Naive thymus-derived CD8-positive, alpha-beta T cell (primary cell): ENCODE data around the gene ANXA10. TPM values are rescaled to one million over a fixed set of nuclear protein-coding genes. Genes with fewer than 3 reads are reported as not detected.

ENCODE experiments used
- ATAC-seq, 2 donors: fragments of 150-1000 bp; cut with Tn5 transposase in 1 of 2; sonication (Bioruptor Pico), chemical (Tn5 transposase) in 1 of 2; 1 replicate in 1 of 2; 2 replicates in 1 of 2; pipeline ENCODE4 v1.10.0; 2021; ENCODE audit warnings: mild to moderate bottlenecking in 2 of 2, moderate library complexity in 2 of 2
- POLR2A ChIA-PET: fragments of 350-600 bp; sonication (Branson Sonifier 250); formaldehyde crosslinking; loops from one replicate; lab custom pipeline; 2021; ENCODE audit warnings: antibody characterized with exemption; lab: Charles Lee
- DNase-seq, 10 donors: peaks; one replicate each; pipeline versions ENCODE4 v3.0.0 to v3.0.0-alpha.2; 2020 to 2022
- H3K27ac Mint-ChIP-seq, 10 donors: one replicate each; pipeline ENCODE4 v1.8.0; 2020 to 2022; ENCODE audit warnings: mild to moderate bottlenecking in 10 of 10, mixed read lengths in 10 of 10, moderate library complexity in 4 of 10, inconsistent platforms in 1 of 10
- H3K27me3 Mint-ChIP-seq, 5 donors: one replicate each; pipeline ENCODE4 v1.8.0; 2021 to 2022; ENCODE audit warnings: mixed read lengths in 5 of 5
- H3K36me3 Mint-ChIP-seq, 3 donors: one replicate each; pipeline ENCODE4 v1.8.0; 2020 to 2022; ENCODE audit warnings: mixed read lengths in 3 of 3, mild to moderate bottlenecking in 2 of 3, inconsistent platforms in 1 of 3
- H3K4me1 Mint-ChIP-seq, 4 donors: one replicate each; pipeline ENCODE4 v1.8.0; 2021 to 2022; ENCODE audit warnings: mixed read lengths in 4 of 4
- H3K4me3 Mint-ChIP-seq, 10 donors: one replicate each; pipeline ENCODE4 v1.8.0; 2020 to 2022; ENCODE audit warnings: mild to moderate bottlenecking in 10 of 10, mixed read lengths in 10 of 10, moderate library complexity in 6 of 10, inconsistent platforms in 1 of 10
- H3K9me3 Mint-ChIP-seq, 9 donors: one replicate each; pipeline ENCODE4 v1.8.0; 2020 to 2022; ENCODE audit warnings: mixed read lengths in 9 of 9, mild to moderate bottlenecking in 3 of 9, inconsistent platforms in 1 of 9, moderate library complexity in 1 of 9
- polyA plus RNA-seq, 3 donors: library from polyadenylated mRNA; unstranded; fragments of 300-500 nt; fragmentation: Illumina TruSeq; gene quantifications; one replicate each; pipeline ENCODE4 v1.2.3, GENCODE V29; 2021
- total RNA-seq, 8 experiments: library from RNA in 2 of 8; stranded (reverse) in 2 of 8; gene quantifications; one replicate each; pipeline ENCODE4 v1.2.3 and lab custom pipeline; 2021 to 2026

ANXA10 gene
- total and polyA plus RNA-seq, 5 experiments from 2014 or later = not detected

DNA sequence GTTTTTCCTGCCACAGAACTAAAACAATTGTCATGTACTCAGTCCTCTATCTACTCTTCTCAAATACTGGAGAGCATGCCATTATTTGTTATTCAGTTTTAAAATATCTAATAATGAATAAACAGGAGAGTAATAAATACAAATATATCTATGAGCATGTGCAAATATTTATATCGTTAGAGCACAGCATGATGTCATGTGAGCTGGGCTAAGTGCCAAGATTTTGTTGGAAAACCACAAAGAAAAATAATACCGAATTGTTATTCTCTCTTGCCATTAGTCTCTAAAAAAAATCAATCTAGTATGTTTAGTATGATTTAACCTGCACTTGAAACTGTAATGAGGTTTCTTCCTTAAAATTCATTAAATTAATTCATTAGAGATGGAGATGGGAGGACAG is 129.0 kb downstream of the ANXA10 start:
- peaks cover 52 to 86% (median 69%) of the 10 kb centered on the region in 3 donors for H3K36me3 Mint-ChIP-seq
- peaks cover 3 to 6% (median 4%) of the 10 kb centered on the region in 4 donors for H3K4me1 Mint-ChIP-seq
- H3K4me3 Mint-ChIP-seq = no peak overlapping the region
- H3K27me3 Mint-ChIP-seq = no peaks in the 10 kb centered on the region
- ATAC-seq = no peak
- peak overlapping the region in 2 of 10 donors; percentile 37 to 65 for H3K27ac Mint-ChIP-seq
- POLR2A ChIA-PET = no interaction called here
- peaks cover 0 to 12% (median 0%) of the 10 kb centered on the region in 9 donors for H3K9me3 Mint-ChIP-seq
- no peak for DNase-seq

Other genes starting within 250 kb of the ANXA10 start
- gene DDX60, start 226.2 kb downstream of the ANXA10 start, total RNA-seq = 10 to 100 TPM; 25.8 to 27.6 TPM
- gene DDX60, start 226.2 kb downstream of the ANXA10 start, polyA plus RNA-seq = 10 to 100 TPM; 17.8 to 28.8 (median 21.4) TPM